Measurements from ENCODE around the gene CHRM4. TPM values are rescaled to one million over a fixed set of nuclear protein-coding genes. Genes with fewer than 3 reads are reported as not detected.

The CHRM4 gene
- total and polyA plus RNA-seq, 12 donors = 0.14 to 0.81 (median 0.39) TPM; not detected in 6

GRCh38 chr11:46369458-46370152 is 22.0 kb downstream of the CHRM4 start:
- H3K27me3 ChIP-seq = no peaks in the 10 kb centered on the region
- H3K4me3 ChIP-seq = no peak overlapping the region
- intact Hi-C loops (cut with DNase I) = no loop called here
- peaks cover 0 to 57% of the 10 kb centered on the region in 2 donors for H3K36me3 ChIP-seq (replicated peaks in 1 of 2)
- 66 to 72% (median 70%) methylated on average over 22 to 25 of the region's 25 CpGs for WGBS, 4 donors
- TF ChIP-seq POLR2A (IDR thresholded peaks at IDR 0.05) (no peak), CTCF (IDR thresholded peaks at IDR 0.05) (peak; percentile 63 to 83 (median 75))
- H3K27ac ChIP-seq = no peak overlapping the region
- peak in 6 of 7 donors; percentile 56 to 84 (median 70) for DNase-seq
- H3K9me3 ChIP-seq (replicated peaks in 1 of 3) = no peaks in the 10 kb centered on the region
- H3K4me1 ChIP-seq (replicated peaks in 1 of 2) = peaks cover 0 to 4% of the 10 kb centered on the region in 2 donors

DNA sequence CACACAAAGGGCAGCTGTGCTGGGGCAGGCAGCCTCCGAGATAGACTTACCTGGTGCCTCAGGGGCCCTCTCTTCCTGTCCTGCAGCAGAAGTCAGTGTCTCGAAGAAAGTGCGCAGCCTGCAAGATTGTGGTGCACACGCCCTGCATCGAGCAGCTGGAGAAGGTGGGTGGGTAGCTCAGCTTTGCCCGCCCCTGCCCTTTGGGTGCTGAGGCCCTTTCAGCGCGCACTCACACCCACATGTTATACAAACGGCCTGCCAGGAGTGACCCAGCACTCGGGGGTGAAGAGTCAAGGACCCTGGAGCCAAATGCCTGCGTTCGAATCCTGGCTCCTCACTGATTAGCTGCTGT is 23.7 kb downstream of the CHRM4 start:
- Histone ChIP-seq H3K4me1 (replicated peaks in 1 of 2) (peaks cover 6 to 16% of the 10 kb centered on the region in 2 donors), H3K36me3 (replicated peaks in 1 of 2) (peaks cover 0 to 46% of the 10 kb centered on the region in 2 donors)
- TF ChIP-seq POLR2A (IDR thresholded peaks at IDR 0.05) (no peak), CTCF (IDR thresholded peaks at IDR 0.05) (peak in 1 of 6 experiments; percentile 5)

DNA sequence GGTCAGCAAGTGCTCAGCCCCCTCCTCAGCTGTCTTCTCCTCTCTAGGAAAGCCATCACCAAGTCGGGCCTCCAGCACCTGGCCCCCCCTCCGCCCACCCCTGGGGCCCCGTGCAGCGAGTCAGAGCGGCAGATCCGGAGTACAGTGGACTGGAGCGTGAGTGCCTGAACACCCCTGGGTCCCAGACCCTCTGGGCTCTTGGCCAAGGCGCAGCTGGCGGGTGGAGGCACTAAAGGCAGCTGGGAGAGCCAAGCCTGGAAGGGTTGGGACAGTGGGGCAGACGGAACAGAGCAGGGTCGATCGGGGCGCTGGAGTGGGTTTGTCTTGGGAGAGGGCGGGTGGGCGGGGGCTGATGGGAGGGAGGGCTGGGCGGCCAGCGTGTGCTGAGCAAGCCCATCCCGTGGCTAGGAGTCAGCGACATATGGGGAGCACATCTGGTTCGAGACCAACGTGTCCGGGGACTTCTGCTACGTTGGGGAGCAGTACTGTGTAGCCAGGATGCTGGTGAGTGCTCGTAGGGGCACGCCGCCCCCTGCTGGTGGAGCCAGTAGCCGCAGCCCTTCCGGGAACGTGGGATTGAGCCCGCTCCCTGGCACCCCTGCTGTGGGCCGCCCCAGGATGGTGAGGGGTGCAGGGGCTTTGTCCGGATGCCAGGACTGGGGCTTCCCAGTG is 24.2 kb downstream of the CHRM4 start:
- peak in 6 of 7 donors; percentile 60 to 88 (median 73) for DNase-seq
- intact Hi-C loops (cut with DNase I) = no loop called here
- Histone ChIP-seq H3K9me3 (replicated peaks in 1 of 3) (no peaks in the 10 kb centered on the region), H3K4me3 (no peak overlapping the region), H3K4me1 (replicated peaks in 1 of 2) (peaks cover 10 to 22% of the 10 kb centered on the region in 2 donors), H3K36me3 (replicated peaks in 1 of 2) (peaks cover 0 to 41% of the 10 kb centered on the region in 2 donors), H3K27ac (peak overlapping the region in 2 of 5 donors; percentile 5 to 6), H3K27me3 (no peaks in the 10 kb centered on the region)
- TF ChIP-seq CTCF (IDR thresholded peaks at IDR 0.05) (peak; percentile 80 to 92 (median 86)), POLR2A (IDR thresholded peaks at IDR 0.05) (no peak)
- WGBS, 4 donors = 0 to 50% (median 28%) methylated on average over 6 to 32 of the region's 32 CpGs

More for the DNA sequence above, 23.7 kb downstream of the CHRM4 start:
- WGBS, 4 donors = 69 to 71% (median 70%) methylated on average over 12 of the region's 12 CpGs; no CpG with 5 or more reads in 1 of the 4 donors
- Histone ChIP-seq H3K9me3 (replicated peaks in 1 of 3) (no peaks in the 10 kb centered on the region), H3K27ac (peak overlapping the region in 1 of 5 donors; percentile 6), H3K4me3 (no peak overlapping the region), H3K27me3 (no peaks in the 10 kb centered on the region)
- no peak for DNase-seq
- intact Hi-C loops (cut with DNase I) = no loop called here

GRCh38 chr11:46366661-46367161 is 24.9 kb downstream of the CHRM4 start:
- H3K36me3 ChIP-seq (replicated peaks in 1 of 2) = peaks cover 0 to 37% of the 10 kb centered on the region in 2 donors
- intact Hi-C loops (cut with DNase I) = no loop called here
- H3K4me1 ChIP-seq (replicated peaks in 1 of 2) = peaks cover 16 to 28% of the 10 kb centered on the region in 2 donors

More at GRCh38 chr11:46366661-46367161, 24.9 kb downstream of the CHRM4 start:
- no peak for DNase-seq
- 91 to 93% (median 93%) methylated on average over 25 to 31 of the region's 31 CpGs; no CpG with 5 or more reads in 1 of the 4 donors for WGBS, 4 donors
- TF ChIP-seq CTCF (IDR thresholded peaks at IDR 0.05) (no peak), POLR2A (IDR thresholded peaks at IDR 0.05) (no peak)
- no peaks in the 10 kb centered on the region for H3K9me3 ChIP-seq (replicated peaks in 1 of 3)
- H3K4me3 ChIP-seq = no peak overlapping the region
- peak overlapping the region in 1 of 5 donors; percentile 5 for H3K27ac ChIP-seq
- no peaks in the 10 kb centered on the region for H3K27me3 ChIP-seq
